Measurements from ENCODE around the gene ASIC1. TPM values are rescaled to one million over a fixed set of nuclear protein-coding genes. Genes with fewer than 3 reads are reported as not detected.
A peak's percentile ranks its signal among the peaks of the same experiment; 100 is the strongest.

ASIC1 gene
- total and polyA plus RNA-seq, 5 donors, result 1.3 to 4.5 (median 2.8) TPM

- WGBS, result 95% methylated on average over 3 of the region's 3 CpGs
- H3K4me1 ChIP-seq (ENCODE audit: control insufficient read depth, insufficient read depth, low read length), result peaks cover 4% of the 10 kb centered on the region
- H3K27ac ChIP-seq (ENCODE audit: low read length), result peak overlapping the region; percentile 94
- H3K4me3 ChIP-seq (ENCODE audit: low read length), result no peak overlapping the region
- DNase-seq (no peak), ATAC-seq (no peak)
- no peaks in the 10 kb centered on the region for H3K27me3 ChIP-seq (ENCODE audit: control insufficient read depth, insufficient read depth)
- no peaks in the 10 kb centered on the region for H3K9me3 ChIP-seq (ENCODE audit: control insufficient read depth, low read length)
- intact Hi-C loops (cut with DNase I), result no loop called here
These were observed 51.9 kb downstream of the ASIC1 start for GRCh38 chr12:50109319-50109718.

GRCh38 chr12:50110127-50110761, 52.8 kb downstream of the ASIC1 start:
- H3K27me3 ChIP-seq (ENCODE audit: control insufficient read depth, insufficient read depth), result no peaks in the 10 kb centered on the region
- no peak overlapping the region for H3K4me3 ChIP-seq (ENCODE audit: low read length)
- peak overlapping the region; percentile 94 for H3K27ac ChIP-seq (ENCODE audit: low read length)
- peaks cover 3% of the 10 kb centered on the region for H3K4me1 ChIP-seq (ENCODE audit: control insufficient read depth, insufficient read depth, low read length)
- peak; percentile 0 to 1 for ATAC-seq
- peak; percentile 57 to 72 (median 69) for DNase-seq
- 40% methylated on average over 8 of the region's 8 CpGs for WGBS
- intact Hi-C loops (cut with DNase I), result loop anchor here in 1 of 4 donors (10.0 kb wide), 1 partner anchor 55 kb away; the partner anchor contains the start of gene CERS5
- H3K9me3 ChIP-seq (ENCODE audit: control insufficient read depth, low read length), result no peaks in the 10 kb centered on the region

DNA sequence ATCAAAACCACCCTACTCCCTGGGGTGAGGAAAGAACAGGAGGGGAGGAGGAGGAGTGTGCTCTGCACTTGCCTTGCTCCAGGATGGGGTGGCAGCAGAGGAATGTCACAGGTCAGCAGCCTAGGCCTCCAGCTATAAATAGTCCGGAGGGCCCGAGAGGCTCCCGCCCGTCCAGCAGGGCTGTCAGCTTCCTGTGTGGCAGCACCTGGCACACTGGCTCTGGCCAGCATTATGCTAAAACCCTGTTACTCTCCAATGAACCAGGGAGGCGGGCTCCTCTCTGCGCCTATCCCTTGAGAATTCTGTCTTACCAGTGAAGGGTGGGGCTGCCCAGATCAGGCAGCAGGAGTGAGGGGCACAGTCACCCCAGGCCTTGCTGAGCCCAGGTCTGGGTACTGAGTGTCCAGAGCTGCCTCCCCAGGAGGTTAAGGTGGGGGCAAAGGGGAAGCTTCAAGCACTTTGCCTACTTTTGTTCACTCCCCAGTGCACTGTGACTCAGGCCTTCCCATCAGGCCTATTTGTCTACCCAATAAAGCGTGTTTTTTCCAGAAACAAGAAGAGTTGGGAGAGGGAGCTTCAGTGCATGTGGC, 53.5 kb downstream of the ASIC1 start:
- intact Hi-C loops (cut with DNase I), result loop anchor here in 1 of 4 donors (10.0 kb wide), 1 partner anchor 54 kb away; the partner anchor contains the start of gene CERS5
- peaks cover 2% of the 10 kb centered on the region for H3K4me1 ChIP-seq (ENCODE audit: control insufficient read depth, insufficient read depth, low read length)
- H3K27me3 ChIP-seq (ENCODE audit: control insufficient read depth, insufficient read depth), result no peaks in the 10 kb centered on the region
- no peaks in the 10 kb centered on the region for H3K9me3 ChIP-seq (ENCODE audit: control insufficient read depth, low read length)
- DNase-seq, result peak; percentile 69 to 87 (median 85)
- peak overlapping the region; percentile 94 for H3K27ac ChIP-seq (ENCODE audit: low read length)
- 30% methylated on average over 7 of the region's 7 CpGs for WGBS
- ATAC-seq, result peak; percentile 31 to 50
- H3K4me3 ChIP-seq (ENCODE audit: low read length), result no peak overlapping the region

DNA sequence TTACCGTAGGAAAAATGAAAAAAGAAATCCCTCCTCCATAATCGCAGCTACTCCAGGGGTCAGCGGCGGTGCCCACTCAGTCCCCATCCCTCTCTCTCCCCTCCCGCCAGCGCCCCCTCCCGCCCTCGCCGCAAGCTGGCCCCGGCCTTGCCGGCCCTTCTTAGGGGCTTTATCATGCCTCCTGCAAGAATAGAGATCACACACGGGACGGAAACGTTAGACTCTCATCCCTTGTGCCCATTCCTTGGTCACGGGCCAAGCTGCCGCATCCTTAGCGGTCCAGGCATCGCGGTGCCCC, 53.9 kb downstream of the ASIC1 start:
- no peaks in the 10 kb centered on the region for H3K27me3 ChIP-seq (ENCODE audit: control insufficient read depth, insufficient read depth)
- H3K27ac ChIP-seq (ENCODE audit: low read length), result peak overlapping the region; percentile 94
- peak; percentile 2 to 3 for ATAC-seq
- peak overlapping the region; percentile 9 for H3K4me3 ChIP-seq (ENCODE audit: low read length)
- DNase-seq, result no peak
- H3K4me1 ChIP-seq (ENCODE audit: control insufficient read depth, insufficient read depth, low read length), result peaks cover 2% of the 10 kb centered on the region
- no peaks in the 10 kb centered on the region for H3K9me3 ChIP-seq (ENCODE audit: control insufficient read depth, low read length)
- 6% methylated on average over 19 of the region's 19 CpGs for WGBS
- intact Hi-C loops (cut with DNase I), result loop anchor here in 1 of 4 donors (10.0 kb wide), 1 partner anchor 53 kb away; the partner anchor contains the start of gene CERS5

GRCh38 chr12:50111693-50112455, 54.5 kb downstream of the ASIC1 start, which contains the start of gene COX14:
COX14 (plus strand) TSS chr12:50112236; CDS start chr12:50120044, 7,808 bp downstream.
- Histone ChIP-seq H3K4me1 (ENCODE audit: control insufficient read depth, insufficient read depth, low read length) (peaks cover 2% of the 10 kb centered on the region), H3K9me3 (ENCODE audit: control insufficient read depth, low read length) (no peaks in the 10 kb centered on the region), H3K27ac (ENCODE audit: low read length) (peak within 1 kb of the TSS; percentile 94), H3K27me3 (ENCODE audit: control insufficient read depth, insufficient read depth) (no peaks in the 10 kb centered on the region), H3K4me3 (ENCODE audit: low read length) (peak within 1 kb of the TSS; percentile 73)
- DNase-seq, result peak; percentile 99
- peak; percentile 93 for ATAC-seq
- intact Hi-C loops (cut with DNase I), result loop anchor here in 1 of 4 donors (10.0 kb wide), 1 partner anchor 53 kb away; the partner anchor contains the start of gene CERS5
- under 1% methylated on average over 59 of the region's 59 CpGs for WGBS

DNA sequence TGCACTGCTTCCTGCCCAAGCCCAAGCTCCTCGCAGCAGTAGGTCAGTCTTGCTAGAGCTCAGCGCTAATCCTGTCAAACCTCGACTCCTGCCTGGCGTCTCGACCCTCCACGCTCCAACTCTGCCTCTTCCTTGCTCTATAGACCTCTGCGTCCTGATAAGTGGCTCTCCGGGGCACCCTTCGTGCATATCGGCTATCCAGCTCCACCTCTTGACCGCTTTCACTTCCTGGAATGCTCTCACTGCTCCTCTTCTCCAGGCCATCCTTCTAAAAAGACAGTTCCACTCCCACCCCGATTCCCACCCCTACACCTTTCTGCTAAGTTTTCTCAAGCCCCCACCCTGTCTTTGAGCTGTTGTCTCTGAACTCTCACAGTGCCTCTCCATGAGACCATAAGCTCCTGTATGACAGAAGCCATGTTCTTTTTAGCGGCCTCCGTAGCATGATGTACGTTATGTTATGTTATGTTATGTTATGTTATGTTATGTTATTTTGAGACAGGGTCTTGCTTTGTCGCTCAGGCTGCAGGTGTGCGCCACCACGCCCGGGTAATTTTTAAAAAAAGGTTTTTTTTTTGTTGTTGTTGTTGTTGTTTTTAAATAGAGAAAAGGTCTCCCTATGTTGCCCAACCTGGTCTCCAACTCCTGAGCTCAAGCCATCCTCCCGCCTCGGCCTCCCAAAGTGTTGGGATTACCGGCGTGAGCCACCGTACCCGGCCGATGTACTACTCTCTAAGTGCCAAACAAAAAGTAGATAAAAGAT, 55.2 kb downstream of the ASIC1 start:
- WGBS, result 21% methylated on average over 26 of the region's 26 CpGs
- peak overlapping the region; percentile 73 for H3K4me3 ChIP-seq (ENCODE audit: low read length)
- no peaks in the 10 kb centered on the region for H3K27me3 ChIP-seq (ENCODE audit: control insufficient read depth, insufficient read depth)
- H3K27ac ChIP-seq (ENCODE audit: low read length), result peak overlapping the region; percentile 93
- intact Hi-C loops (cut with DNase I), result loop anchor here in 1 of 4 donors (10.0 kb wide), 1 partner anchor 52 kb away; the partner anchor contains the start of gene CERS5
- peaks cover 2% of the 10 kb centered on the region for H3K4me1 ChIP-seq (ENCODE audit: control insufficient read depth, insufficient read depth, low read length)
- ATAC-seq (peak; percentile 1 to 8), DNase-seq (no peak)
- no peaks in the 10 kb centered on the region for H3K9me3 ChIP-seq (ENCODE audit: control insufficient read depth, low read length)

GRCh38 chr12:50117057-50117622, 59.7 kb downstream of the ASIC1 start:
- Histone ChIP-seq H3K27me3 (ENCODE audit: control insufficient read depth, insufficient read depth) (no peaks in the 10 kb centered on the region), H3K27ac (ENCODE audit: low read length) (peak overlapping the region; percentile 38), H3K4me1 (ENCODE audit: control insufficient read depth, insufficient read depth, low read length) (no peaks in the 10 kb centered on the region), H3K9me3 (ENCODE audit: control insufficient read depth, low read length) (no peaks in the 10 kb centered on the region), H3K4me3 (ENCODE audit: low read length) (no peak overlapping the region)
- intact Hi-C loops (cut with DNase I), result loop anchor here in 1 of 4 donors (10.0 kb wide), 1 partner anchor 48 kb away; the partner anchor contains the start of gene CERS5
- WGBS, result 75% methylated on average over 6 of the region's 6 CpGs
- ATAC-seq, result peak; percentile 42 to 63
- DNase-seq, result no peak

DNA sequence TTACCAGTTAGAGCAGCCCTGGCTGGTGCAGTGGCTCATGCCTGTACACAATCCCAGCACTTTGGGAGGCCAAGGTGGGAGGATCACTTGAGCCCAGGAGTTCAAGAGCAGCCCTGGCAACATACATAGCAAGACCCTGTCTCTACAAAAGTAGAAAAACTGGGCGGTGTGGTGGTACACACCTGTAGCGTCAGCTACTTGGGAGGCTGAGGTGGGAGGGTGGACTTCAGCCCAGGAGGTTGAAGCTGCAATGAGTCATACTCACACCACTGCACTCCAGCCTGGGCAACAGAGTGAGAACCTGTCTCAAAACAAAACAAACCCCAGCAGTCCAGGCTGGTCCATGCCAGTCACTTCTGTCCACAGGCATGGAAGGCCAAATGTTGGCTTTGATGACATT, 62.0 kb downstream of the ASIC1 start:
- no peak overlapping the region for H3K4me3 ChIP-seq (ENCODE audit: low read length)
- intact Hi-C loops (cut with DNase I), result loop anchor here in 1 of 4 donors (10.0 kb wide), 1 partner anchor 45 kb away; the partner anchor contains the start of gene CERS5
- WGBS, result 100% methylated on average over 2 of the region's 2 CpGs
- no peaks in the 10 kb centered on the region for H3K4me1 ChIP-seq (ENCODE audit: control insufficient read depth, insufficient read depth, low read length)
- H3K27ac ChIP-seq (ENCODE audit: low read length), result no peak overlapping the region
- DNase-seq, result no peak
- no peaks in the 10 kb centered on the region for H3K27me3 ChIP-seq (ENCODE audit: control insufficient read depth, insufficient read depth)
- H3K9me3 ChIP-seq (ENCODE audit: control insufficient read depth, low read length), result no peaks in the 10 kb centered on the region
- no peak for ATAC-seq

- Histone ChIP-seq H3K4me3 (ENCODE audit: low read length) (no peak overlapping the region), H3K4me1 (ENCODE audit: control insufficient read depth, insufficient read depth, low read length) (no peaks in the 10 kb centered on the region), H3K9me3 (ENCODE audit: control insufficient read depth, low read length) (no peaks in the 10 kb centered on the region), H3K27me3 (ENCODE audit: control insufficient read depth, insufficient read depth) (no peaks in the 10 kb centered on the region), H3K27ac (ENCODE audit: low read length) (no peak overlapping the region)
- ATAC-seq (no peak), DNase-seq (no peak)
- WGBS, result 89% methylated on average over 3 of the region's 3 CpGs
- intact Hi-C loops (cut with DNase I), result no loop called here
These were observed 63.1 kb downstream of the ASIC1 start for GRCh38 chr12:50120521-50120920.

- intact Hi-C loops (cut with DNase I), result no loop called here
- Histone ChIP-seq H3K9me3 (ENCODE audit: control insufficient read depth, low read length) (no peaks in the 10 kb centered on the region), H3K27ac (ENCODE audit: low read length) (no peak overlapping the region), H3K27me3 (ENCODE audit: control insufficient read depth, insufficient read depth) (no peaks in the 10 kb centered on the region), H3K4me3 (ENCODE audit: low read length) (no peak overlapping the region), H3K4me1 (ENCODE audit: control insufficient read depth, insufficient read depth, low read length) (no peaks in the 10 kb centered on the region)
- DNase-seq (no peak), ATAC-seq (no peak)
- 94% methylated on average over 3 of the region's 3 CpGs for WGBS
These were observed 63.6 kb downstream of the ASIC1 start for GRCh38 chr12:50120953-50121352.

Measured in right cardiac atrium (tissue), 5 donors.